Testis (tissue), 2 donors: Measurements from ENCODE around the gene GFI1.

Experiments
- CTCF ChIP-seq, 3 experiments: fragments of 450-650 bp in 2 of 3; fragments of 200-600 bp in 1 of 3; sonication (generic) in 1 of 3; IDR thresholded peaks; one replicate each; pipeline ENCODE4 v1.5.1; 2016 to 2019; ENCODE audit warnings: antibody characterized with exemption in 3 of 3, mild to moderate bottlenecking in 2 of 3, moderate library complexity in 1 of 3
- POLR2A ChIP-seq: fragments of 450-650 bp; IDR thresholded peaks from one replicate; pipeline ENCODE4 v1.6.1; 2017; ENCODE audit warnings: antibody characterized with exemption, mild to moderate bottlenecking, moderate library complexity

- TF ChIP-seq POLR2A = no peak
- no peak for TF ChIP-seq CTCF (IDR thresholded peaks at IDR 0.05)
Measured at GRCh38 chr1:92447033-92447681, 39.6 kb downstream of the GFI1 start.
